GM19328 (cell line): ENCODE data around the gene LPGAT1.
"Not testable (repeated sequence)": the region's sequence is repeated elsewhere in the genome, so short reads cannot be mapped to it uniquely, and the experiment has no call there.

ENCODE experiments used
- ATAC-seq: cut with Tn5 transposase; IDR thresholded peaks from one replicate; pipeline ENCODE4 v1.9.1; 2021; ENCODE audit warnings: mild to moderate bottlenecking, moderate library complexity; ENCODE audit not compliant: unreplicated experiment

LPGAT1 gene

DNA sequence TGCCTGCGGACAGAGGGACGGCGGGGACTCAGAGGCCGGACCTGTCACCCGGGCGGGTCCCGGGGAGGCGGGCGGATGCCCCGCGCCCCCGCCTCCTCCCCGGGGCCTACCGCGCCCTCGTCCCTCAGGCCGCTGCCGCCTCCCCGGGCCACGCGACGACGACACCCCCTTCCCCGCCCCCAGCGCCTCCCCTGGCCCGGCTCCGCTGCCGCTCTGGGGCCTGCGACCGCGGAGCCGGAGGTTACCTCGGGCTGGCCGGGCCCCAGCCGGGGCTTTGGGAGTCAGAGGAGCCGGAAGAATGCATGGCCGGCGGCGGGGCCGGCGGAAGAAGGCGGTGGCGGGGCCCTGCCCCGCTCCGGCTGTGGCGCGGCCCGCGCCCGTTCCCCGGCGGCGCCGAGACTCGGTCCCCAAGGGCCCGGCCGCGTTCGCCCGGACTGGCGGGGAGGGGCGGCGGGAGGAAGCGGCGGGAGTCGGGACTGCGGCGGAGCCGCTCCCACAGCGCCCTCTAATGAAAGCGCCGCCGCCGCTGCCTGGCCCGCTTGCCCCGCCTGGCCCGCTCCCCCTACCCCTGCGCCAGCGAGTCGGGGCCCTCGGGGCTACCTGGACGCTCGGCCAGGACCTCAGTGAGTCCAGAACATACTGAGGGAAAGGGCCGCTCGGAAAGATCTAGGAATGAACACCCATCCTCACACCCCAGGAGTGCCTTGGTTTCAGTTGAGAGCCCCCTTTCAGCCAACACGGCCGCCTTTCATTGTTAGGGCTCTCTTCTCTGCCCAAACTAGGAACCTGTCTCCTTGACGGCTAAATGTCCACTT is at the start of gene LPGAT1:
TSS of gene LPGAT1 (minus strand) at position 436 of the 815 bp plus-strand sequence. CDS start 1,467 bp downstream, outside the sequence.
- ATAC-seq = peak; percentile 74

GRCh38 chr1:211879475-211879874 is 48.9 kb upstream of the LPGAT1 start:
- ATAC-seq = no peak

GRCh38 chr1:211876851-211877590 is 46.5 kb upstream of the LPGAT1 start:
- no peak for ATAC-seq

GRCh38 chr1:211875541-211875940 is 45.0 kb upstream of the LPGAT1 start:
- no peak for ATAC-seq

DNA sequence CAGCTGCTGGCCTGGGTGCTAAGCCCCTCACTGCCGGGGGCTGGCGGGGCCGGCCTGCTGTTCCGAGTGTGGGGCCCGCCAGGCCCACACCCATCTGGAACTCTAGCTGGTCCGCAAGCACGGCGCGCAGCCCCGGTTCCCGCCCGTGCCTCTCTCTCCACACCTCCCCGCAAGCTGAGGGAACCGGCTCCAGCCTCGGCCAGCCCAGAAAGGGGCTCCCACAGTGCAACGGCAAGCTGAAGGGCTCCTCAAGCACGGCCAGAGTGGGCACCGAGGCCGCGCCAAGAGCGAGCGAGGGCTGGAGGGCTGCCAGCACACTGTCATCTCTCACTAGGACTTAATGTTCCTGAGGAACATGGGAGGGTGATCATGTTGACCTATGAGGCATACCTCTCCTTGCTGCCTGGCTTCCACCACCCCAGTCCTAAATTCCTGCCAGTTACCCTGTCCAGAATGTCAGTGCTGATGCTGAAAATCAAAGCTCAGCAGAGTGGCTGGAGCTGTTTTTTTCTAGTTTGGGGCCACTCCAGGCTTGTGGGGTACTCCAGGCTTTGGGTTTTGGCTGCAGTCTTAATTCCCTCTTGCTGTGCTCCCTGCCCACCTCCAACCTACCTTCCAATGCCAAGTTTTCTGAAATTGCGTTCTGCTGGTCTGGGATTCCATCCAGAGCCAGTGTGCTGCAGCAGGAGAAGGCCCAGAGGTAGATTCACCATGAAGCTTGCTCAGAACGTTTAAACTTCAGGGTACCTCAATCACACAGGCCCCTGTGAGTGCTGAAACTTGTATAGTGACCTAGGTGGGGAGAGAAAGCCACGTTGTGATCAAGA is 44.2 kb upstream of the LPGAT1 start:
- ATAC-seq = no peak

GRCh38 chr1:211873731-211874130 is 43.2 kb upstream of the LPGAT1 start:
- ATAC-seq = not testable (repeated sequence)

DNA sequence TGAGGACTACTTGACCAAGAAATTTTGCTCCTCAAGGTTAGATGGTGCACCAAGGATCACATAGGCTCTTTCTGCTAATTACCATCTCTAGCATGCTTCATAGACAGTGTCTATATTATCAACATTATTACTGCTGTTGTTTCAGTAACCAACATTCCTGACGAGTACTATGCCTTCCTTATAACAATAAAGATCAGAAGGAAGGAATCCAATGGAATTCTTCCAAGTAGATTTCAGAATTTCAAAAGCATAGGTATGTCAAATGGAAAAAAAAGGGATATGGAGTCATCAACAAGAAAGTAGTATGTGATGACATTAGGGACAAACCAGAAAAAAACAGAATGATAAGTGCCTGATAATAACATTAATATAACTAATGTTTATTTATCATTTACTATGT is 39.6 kb upstream of the LPGAT1 start:
- no peak for ATAC-seq

- ATAC-seq = no peak
These were observed 34.6 kb upstream of the LPGAT1 start for GRCh38 chr1:211865180-211865579.

DNA sequence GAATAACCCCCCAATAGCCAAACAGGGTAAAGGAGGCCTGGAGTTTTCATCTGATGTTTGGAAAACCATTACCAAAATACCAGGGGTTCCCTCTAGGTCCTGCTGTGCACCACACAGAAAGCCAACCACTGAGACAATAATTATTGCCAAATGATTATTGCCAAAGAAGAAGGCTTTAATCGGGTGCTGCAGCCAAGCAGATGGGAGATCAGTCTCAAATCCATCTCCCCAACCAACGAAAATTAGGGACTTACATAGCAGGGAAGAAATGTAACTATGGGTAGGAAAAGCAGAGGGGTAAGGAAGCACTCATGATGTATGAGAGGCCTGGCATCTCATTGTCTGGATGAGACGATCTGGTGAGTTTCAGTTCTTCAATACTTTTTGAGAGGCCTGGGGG is 28.8 kb upstream of the LPGAT1 start:
- no peak for ATAC-seq

DNA sequence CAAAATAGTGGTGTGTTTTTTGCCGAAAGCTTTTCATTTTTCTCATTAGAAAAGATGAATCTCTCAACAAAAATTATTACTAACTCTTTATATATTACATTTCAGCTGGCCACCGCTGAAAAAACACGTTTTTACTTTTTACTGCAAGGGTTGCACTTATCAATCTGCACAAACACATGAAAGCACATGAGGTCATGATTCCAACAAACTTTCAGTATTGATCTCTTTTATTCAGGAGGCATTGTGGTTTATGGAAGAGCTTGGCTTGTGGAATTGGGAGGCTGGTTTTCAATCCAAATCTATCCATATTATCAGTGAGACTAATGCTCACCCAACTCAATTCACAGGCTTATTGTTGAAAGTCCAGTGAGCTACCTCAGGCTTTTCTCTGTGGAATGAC is 20.6 kb upstream of the LPGAT1 start:
- no peak for ATAC-seq

GRCh38 chr1:211843507-211844298 is 13.1 kb upstream of the LPGAT1 start:
- no peak for ATAC-seq

- ATAC-seq = no peak
These were observed 12.5 kb upstream of the LPGAT1 start for GRCh38 chr1:211843018-211843417.

DNA sequence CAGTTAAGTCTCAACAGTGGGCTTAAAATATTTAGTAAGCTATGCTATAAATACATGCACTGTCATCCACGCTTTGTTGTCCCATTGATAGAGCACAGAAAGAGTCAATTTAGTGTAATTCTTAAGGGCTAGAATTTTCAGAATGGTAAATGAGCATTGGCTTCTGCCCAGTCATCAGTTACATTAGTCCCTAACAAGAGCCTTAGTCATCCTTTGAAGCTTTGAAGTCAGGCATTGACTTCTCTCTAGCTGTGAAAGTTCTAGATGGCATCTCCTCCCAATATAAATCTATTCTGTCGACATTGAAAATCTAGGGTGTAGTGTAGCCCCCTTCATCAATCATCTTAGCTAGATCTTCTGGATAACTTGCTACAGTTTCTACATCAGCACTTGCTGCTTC is 12.0 kb upstream of the LPGAT1 start:
- ATAC-seq = no peak

- ATAC-seq = no peak
These were observed 8.5 kb upstream of the LPGAT1 start for GRCh38 chr1:211839106-211839505.

GRCh38 chr1:211833174-211833820 is 2.7 kb upstream of the LPGAT1 start:
- ATAC-seq = no peak

DNA sequence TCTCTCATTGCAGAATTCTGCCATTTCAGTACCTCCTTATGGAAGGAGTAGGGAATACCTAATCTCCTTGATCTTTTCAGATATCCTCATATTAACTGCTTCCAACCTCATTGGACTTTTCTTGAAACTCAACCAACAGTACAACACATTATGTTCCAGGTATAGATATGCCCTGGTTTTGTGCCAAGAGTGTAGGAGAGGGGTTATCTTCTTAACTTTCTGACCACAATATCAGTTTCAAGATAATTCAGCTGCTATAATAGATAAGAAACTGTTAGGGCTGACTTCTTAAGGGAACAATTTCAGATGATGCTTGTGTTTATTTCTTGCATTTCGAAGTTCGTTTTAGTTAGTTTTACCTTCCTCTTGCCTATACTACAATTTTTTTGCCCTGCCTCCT is 2.1 kb upstream of the LPGAT1 start:
- no peak for ATAC-seq

- no peak for ATAC-seq
These were observed 1.2 kb upstream of the LPGAT1 start for GRCh38 chr1:211831558-211832323.

GRCh38 chr1:211830055-211830327 is 572 bp downstream of the LPGAT1 start:
- peak; percentile 15 for ATAC-seq

GRCh38 chr1:211829343-211830054 is 1.1 kb downstream of the LPGAT1 start:
- no peak for ATAC-seq
